Neural cell (in vitro differentiated cells): Measurements from ENCODE around the gene AGAP2. TPM values are rescaled to one million over a fixed set of nuclear protein-coding genes. Genes with fewer than 3 reads are reported as not detected.

ENCODE experiments used
- H2AFZ ChIP-seq: fragments of 200-600, 300-800 bp; sonication (generic), shearing (Covaris generic); 2 replicates; pipeline ENCODE4 v1.6.0; 2014; ENCODE audit warnings: low read depth, mild to moderate bottlenecking, antibody characterized with exemption, low read length, moderate library complexity
- H3F3A ChIP-seq: fragments of 200-600 bp; shearing (Covaris generic); 2 replicates; pipeline ENCODE4 v1.6.1; 2016; ENCODE audit warnings: mild to moderate bottlenecking, moderate library complexity, mixed read lengths, antibody characterized with exemption, low read length; ENCODE audit not compliant: insufficient read depth, poor library complexity, severe bottlenecking
- H3K27ac ChIP-seq: fragments of 200-600, 300-800 bp; sonication (generic), shearing (Covaris generic); 2 replicates; pipeline ENCODE4 v1.5.1; 2014; ENCODE audit warnings: mild to moderate bottlenecking, low read length, moderate library complexity
- H3K27me3 ChIP-seq: fragments of 300-800, 200-600 bp; sonication (generic), shearing (Covaris generic); 2 replicates; pipeline ENCODE4 v1.6.0; 2014; ENCODE audit warnings: mild to moderate bottlenecking, low read depth, low read length, moderate library complexity; ENCODE audit not compliant: insufficient read depth
- H3K36me3 ChIP-seq: fragments of 300-800, 200-600 bp; sonication (generic), shearing (Covaris generic); 2 replicates; pipeline ENCODE4 v1.5.1; 2014; ENCODE audit warnings: mild to moderate bottlenecking, antibody characterized with exemption, low read length, moderate library complexity; ENCODE audit not compliant: insufficient read depth
- H3K4me2 ChIP-seq: fragments of 300-800, 200-600 bp; sonication (generic), shearing (Covaris generic); 2 replicates; pipeline ENCODE4 v1.6.0; 2014; ENCODE audit warnings: mild to moderate bottlenecking, low read length
- H3K4me3 ChIP-seq: fragments of 300-800, 200-600 bp; sonication (generic), shearing (Covaris generic); 2 replicates; pipeline ENCODE4 v1.5.1; 2014; ENCODE audit warnings: mild to moderate bottlenecking, low read length, moderate library complexity
- H3K79me2 ChIP-seq: fragments of 200-600 bp; shearing (Covaris generic); replicated peaks from 2 replicates; pipeline ENCODE4 v1.6.0; 2014; ENCODE audit warnings: mild to moderate bottlenecking, low read length, moderate library complexity; ENCODE audit not compliant: insufficient read depth
- H3K9ac ChIP-seq: fragments of 300-800, 200-600 bp; sonication (generic), shearing (Covaris generic); 2 replicates; pipeline ENCODE4 v1.6.1; 2016; ENCODE audit warnings: mild to moderate bottlenecking, low read length, mixed read lengths
- H3K9me2 ChIP-seq: fragments of 200-600 bp; shearing (Covaris generic); 2 replicates; pipeline ENCODE4 v1.6.1; 2016; ENCODE audit warnings: mild to moderate bottlenecking, low read length, mixed read lengths; ENCODE audit not compliant: insufficient read depth
- H3K9me3 ChIP-seq: fragments of 200-600, 300-800 bp; sonication (generic), shearing (Covaris generic); 2 replicates; pipeline ENCODE4 v1.6.1; 2016; ENCODE audit warnings: mild to moderate bottlenecking, mixed run types, low read length, moderate library complexity, mixed read lengths
- H4K20me1 ChIP-seq: fragments of 200-600 bp; shearing (Covaris generic); 2 replicates; pipeline ENCODE4 v1.6.1; 2016; ENCODE audit warnings: mild to moderate bottlenecking, mixed run types; ENCODE audit not compliant: insufficient read depth
- CTCF ChIP-seq: fragments of 450-650 bp; IDR thresholded peaks from 2 replicates; pipeline ENCODE4 v1.5.1; 2014; ENCODE audit warnings: antibody characterized with exemption, mild to moderate bottlenecking, moderate library complexity; ENCODE audit not compliant: poor library complexity, severe bottlenecking
- EP300 ChIP-seq: fragments of 450-650 bp; conservative IDR thresholded peaks from 2 replicates; pipeline ENCODE4 v1.6.1; 2014; ENCODE audit warnings: antibody characterized with exemption, mild to moderate bottlenecking, moderate library complexity; ENCODE audit not compliant: poor library complexity, severe bottlenecking
- EZH2 ChIP-seq: fragments of 200-600, 300-800 bp; shearing (Covaris generic), sonication (generic); IDR thresholded peaks from 2 replicates; pipeline ENCODE4 v1.6.1; 2014; ENCODE audit warnings: antibody characterized with exemption, low read length, borderline replicate concordance, mild to moderate bottlenecking; ENCODE audit not compliant: insufficient read depth, poor library complexity, severe bottlenecking
- MXI1 ChIP-seq: fragments of 450-650 bp; conservative IDR thresholded peaks from 2 replicates; pipeline ENCODE4 v1.6.1; 2014; ENCODE audit warnings: antibody characterized with exemption, mild to moderate bottlenecking; ENCODE audit not compliant: poor library complexity, severe bottlenecking
- POLR2AphosphoS5 ChIP-seq: IDR thresholded peaks from 2 replicates; pipeline ENCODE4 v1.6.1; 2012
- RAD21 ChIP-seq: fragments of 450-650 bp; conservative IDR thresholded peaks from 2 replicates; pipeline ENCODE4 v1.6.1; 2014; ENCODE audit warnings: antibody characterized with exemption, mild to moderate bottlenecking, moderate library complexity
- REST ChIP-seq: IDR thresholded peaks from 2 replicates; pipeline ENCODE4 v1.6.1; 2012; ENCODE audit warnings: borderline replicate concordance
- SMC3 ChIP-seq: fragments of 450-650 bp; conservative IDR thresholded peaks from 2 replicates; pipeline ENCODE4 v1.6.1; 2014; ENCODE audit warnings: antibody characterized with exemption, mild to moderate bottlenecking, moderate library complexity; ENCODE audit not compliant: poor library complexity
- TAF1 ChIP-seq: IDR thresholded peaks from 2 replicates; pipeline ENCODE4 v1.6.1; 2012; ENCODE audit warnings: low read depth
- polyA plus RNA-seq: library from polyadenylated mRNA; depleted of rRNA; stranded (reverse); fragments of >200 nt; gene quantifications from 2 replicates; pipeline ENCODE4 v1.2.3, GENCODE V29; 2014

The AGAP2 gene
- polyA plus RNA-seq, 1 donor from 2014 or later = 19.3 TPM

GRCh38 chr12:57744777-57745484 is 6.4 kb upstream of the AGAP2 start, which contains the start of gene TSPAN31:
Gene TSPAN31, plus strand, starts transcription at chr12:57745039. Its CDS starts 116 bp downstream, at chr12:57745155.
- Histone ChIP-seq H3K27ac (peak within 1 kb of the TSS; percentile 94), H3K4me2 (peak within 1 kb of the TSS; percentile 87), H3F3A (no peaks in the 10 kb centered on the region), H3K27me3 (no peaks in the 10 kb centered on the region), H3K4me3 (peak within 1 kb of the TSS; percentile 71), H3K9me2 (no peaks in the 10 kb centered on the region), H2AFZ (peak within 1 kb of the TSS; percentile 89), H4K20me1 (no peaks in the 10 kb centered on the region), H3K9ac (peak within 1 kb of the TSS; percentile 87), H3K9me3 (no peaks in the 10 kb centered on the region), H3K36me3 (peaks cover 7% of the 10 kb centered on the region), H3K79me2 (peaks cover 7% of the 10 kb centered on the region)
- TF ChIP-seq MXI1 = peak; percentile 77
- peak; percentile 42 for TF ChIP-seq TAF1
- peak; percentile 24 for TF ChIP-seq RAD21
- TF ChIP-seq REST = peak; percentile 71
- no peak for TF ChIP-seq CTCF
- TF ChIP-seq POLR2AphosphoS5 = peak; percentile 79
- no peak for TF ChIP-seq EZH2
- peak; percentile 37 for TF ChIP-seq EP300
- no peak for TF ChIP-seq SMC3

DNA sequence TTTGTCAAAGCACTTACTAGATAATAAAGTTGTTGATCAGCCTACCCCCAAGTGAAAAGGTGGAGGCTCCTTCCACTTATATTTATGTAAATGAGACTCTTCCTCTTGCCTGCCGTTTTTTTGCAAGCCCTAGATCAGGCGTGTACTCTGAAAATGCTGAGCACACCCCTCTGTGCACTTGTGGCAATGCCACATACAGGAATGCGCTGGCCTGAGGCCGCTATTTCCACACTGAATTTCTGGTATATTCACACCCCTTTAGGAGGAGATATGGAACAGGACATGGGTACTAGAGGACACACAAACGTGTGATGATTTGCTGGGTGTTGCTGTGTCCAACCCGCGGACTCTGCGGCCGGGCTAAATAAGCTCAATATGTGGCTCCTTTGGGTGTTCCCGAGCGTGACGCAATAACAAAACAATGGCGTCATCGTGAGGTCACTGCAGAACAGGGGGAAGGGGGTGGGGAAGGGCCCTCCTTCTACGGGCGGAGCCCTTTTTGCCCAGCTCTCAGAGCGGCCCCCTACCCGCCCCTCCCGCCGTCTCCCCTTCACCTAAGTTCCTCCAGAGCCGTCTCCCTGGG is 5.7 kb upstream of the AGAP2 start:
- H3K9ac ChIP-seq = peak overlapping the region; percentile 87
- peak overlapping the region; percentile 53 for H2AFZ ChIP-seq

More for the DNA sequence above, 5.7 kb upstream of the AGAP2 start:
- no peaks in the 10 kb centered on the region for H3K9me3 ChIP-seq
- H3K4me3 ChIP-seq = peak overlapping the region; percentile 71
- H3F3A ChIP-seq = no peaks in the 10 kb centered on the region
- no peaks in the 10 kb centered on the region for H3K27me3 ChIP-seq
- no peaks in the 10 kb centered on the region for H3K9me2 ChIP-seq
- peaks cover 4% of the 10 kb centered on the region for H3K79me2 ChIP-seq
- H3K36me3 ChIP-seq = peaks cover 7% of the 10 kb centered on the region
- no peak for TF ChIP-seq MXI1
- no peak for TF ChIP-seq EP300
- peak; percentile 29 for TF ChIP-seq TAF1
- TF ChIP-seq REST = peak; percentile 36
- H3K4me2 ChIP-seq = peak overlapping the region; percentile 28
- H3K27ac ChIP-seq = peak overlapping the region; percentile 94
- no peaks in the 10 kb centered on the region for H4K20me1 ChIP-seq
